Measurements from ENCODE around the gene DBR1. TPM values are rescaled to one million over a fixed set of nuclear protein-coding genes. Genes with fewer than 3 reads are reported as not detected.
A peak's percentile ranks its signal among the peaks of the same experiment; 100 is the strongest.

The DBR1 gene
- total and polyA plus RNA-seq, 2 of the 13 experiments (the other 11 are each of a cell fraction or from before 2014, with no cell fraction given), result 6.4 to 16.7 TPM

- TF ChIP-seq ZNF766 (CRISPR knock-in tag; IDR thresholded peaks at IDR 0.05; ENCODE audit: borderline replicate concordance) (no peak), DZIP1 (CRISPR knock-in tag; IDR thresholded peaks at IDR 0.05) (0 out of 2 replicates have a peak, but pooled peaks have one; percentile 21), RAD21 (CRISPR knock-in tag; IDR thresholded peaks at IDR 0.05) (peak; percentile 31), ZNF850 (CRISPR knock-in tag; conservative IDR thresholded peaks at IDR 0.05) (no peak), THAP7 (CRISPR knock-in tag; IDR thresholded peaks at IDR 0.05) (no peak), FOXP1 (IDR thresholded peaks at IDR 0.05) (no peak), FOXP1 (CRISPR knock-in tag; IDR thresholded peaks at IDR 0.05) (no peak), ZNF280B (CRISPR knock-in tag; IDR thresholded peaks at IDR 0.05; ENCODE audit: borderline replicate concordance) (peak; percentile 52; the same call in 1 of the 2 replicates), EED (CRISPR knock-in tag; IDR thresholded peaks at IDR 0.05) (no peak; the same call in 1 of the 2 replicates), ZNF570 (CRISPR knock-in tag; IDR thresholded peaks at IDR 0.05; ENCODE audit: borderline replicate concordance) (no peak), GATA4 (IDR thresholded peaks at IDR 0.05; ENCODE audit: borderline replicate concordance, low read depth) (peak; percentile 61; the same call in 1 of the 2 replicates), FIP1L1 (IDR thresholded peaks at IDR 0.05; ENCODE audit: borderline replicate concordance, insufficient read depth, low read depth, low read length) (no peak), ZFP90 (CRISPR knock-in tag; IDR thresholded peaks at IDR 0.05; ENCODE audit: borderline replicate concordance) (peak; percentile 12; the same call in 1 of the 2 replicates), SP2 (CRISPR knock-in tag; IDR thresholded peaks at IDR 0.05) (no peak), DDIT3 (CRISPR knock-in tag; IDR thresholded peaks at IDR 0.05) (no peak), ZSCAN30 (CRISPR knock-in tag; IDR thresholded peaks at IDR 0.05) (0 out of 2 replicates have a peak, but pooled peaks have one; percentile 62), CCDC6 (CRISPR knock-in tag; IDR thresholded peaks at IDR 0.05) (no peak), GLI4 (CRISPR knock-in tag; IDR thresholded peaks at IDR 0.05; ENCODE audit: borderline replicate concordance) (no peak), CSRNP2 (CRISPR knock-in tag; conservative IDR thresholded peaks at IDR 0.05; ENCODE audit: low read depth) (no peak), HNRNPK (IDR thresholded peaks at IDR 0.05; ENCODE audit: low read depth, low read length, poor library complexity, severe bottlenecking) (no peak), SKI (IDR thresholded peaks at IDR 0.05; ENCODE audit: partially characterized antibody) (peak; percentile 10), ZNF747 (CRISPR knock-in tag; IDR thresholded peaks at IDR 0.05; ENCODE audit: borderline replicate concordance) (no peak), ZFP36L1 (CRISPR knock-in tag; IDR thresholded peaks at IDR 0.05) (no peak)
These were observed 12.7 kb upstream of the DBR1 start, which contains the start of gene ARMC8 (continued) for GRCh38 chr3:138187296-138188012.
